ENCODE measurements around the gene KRT27.

Gene KRT27

GRCh38 chr17:40809721-40810421 lies 27.5 kb upstream of the KRT27 start:
- no peak for DNase-seq

- no peak for DNase-seq
These were observed 23.8 kb upstream of the KRT27 start for GRCh38 chr17:40806131-40806530.

GRCh38 chr17:40803617-40804082 lies 21.3 kb upstream of the KRT27 start:
- DNase-seq: peak; percentile 16 to 69

- no peak for DNase-seq
These were observed 18.8 kb upstream of the KRT27 start for GRCh38 chr17:40801157-40801556.

GRCh38 chr17:40800381-40800780 lies 18.0 kb upstream of the KRT27 start:
- no peak for DNase-seq

GRCh38 chr17:40799859-40800258 lies 17.5 kb upstream of the KRT27 start, which contains the start of gene KRT28:
Gene KRT28, minus strand, starts transcription at chr17:40799959. Its CDS starts 66 bp downstream, at chr17:40799893.
- no peak for DNase-seq

- DNase-seq: no peak
These were observed 14.5 kb upstream of the KRT27 start for GRCh38 chr17:40796846-40797245.

- DNase-seq: no peak
These were observed 12.8 kb upstream of the KRT27 start for GRCh38 chr17:40795019-40795667.

GRCh38 chr17:40794466-40794865 lies 12.1 kb upstream of the KRT27 start:
- no peak for DNase-seq

- DNase-seq: no peak
These were observed 11.5 kb upstream of the KRT27 start for GRCh38 chr17:40793832-40794231.

GRCh38 chr17:40791787-40792436 lies 9.6 kb upstream of the KRT27 start:
- peak in 1 of 2 experiments; percentile 8 for DNase-seq

GRCh38 chr17:40791111-40791510 lies 8.8 kb upstream of the KRT27 start:
- DNase-seq: no peak

GRCh38 chr17:40779181-40779909 lies 3.0 kb downstream of the KRT27 start:
- no peak for DNase-seq

- DNase-seq: no peak
These were observed 3.9 kb downstream of the KRT27 start for GRCh38 chr17:40778461-40778860.

- no peak for DNase-seq
These were observed 4.4 kb downstream of the KRT27 start for GRCh38 chr17:40777971-40778370.

- no peak for DNase-seq
These were observed 4.9 kb downstream of the KRT27 start for GRCh38 chr17:40777459-40777858.

GRCh38 chr17:40775945-40776344 lies 6.4 kb downstream of the KRT27 start:
- DNase-seq: no peak

- no peak for DNase-seq
These were observed 10.2 kb downstream of the KRT27 start, which contains the start of gene KRT26 for GRCh38 chr17:40772101-40772500. Gene KRT26, minus strand, starts transcription at chr17:40772201. Its CDS starts 88 bp downstream, at chr17:40772113.

- DNase-seq: no peak
These were observed 16.7 kb downstream of the KRT27 start for GRCh38 chr17:40765657-40766056.

- DNase-seq: no peak
These were observed 18.6 kb downstream of the KRT27 start for GRCh38 chr17:40763752-40764151.

GRCh38 chr17:40760105-40761016 lies 22.0 kb downstream of the KRT27 start:
- no peak for DNase-seq

GRCh38 chr17:40755231-40755630 lies 27.1 kb downstream of the KRT27 start, which contains the start of gene KRT25:
Gene KRT25, minus strand, starts transcription at chr17:40755331. Its CDS starts 60 bp downstream, at chr17:40755271.
- no peak for DNase-seq
